Activated T-helper 1 cell treated with Interleukin-2 at 50 U/mL for 16 hours (primary cell): Measurements from ENCODE around the gene INTS1.

Experiments used
- DNase-seq: peaks from one replicate; pipeline ENCODE4 v3.0.0-alpha.2; 2020; ENCODE audit warnings: low read depth

INTS1 gene

DNA sequence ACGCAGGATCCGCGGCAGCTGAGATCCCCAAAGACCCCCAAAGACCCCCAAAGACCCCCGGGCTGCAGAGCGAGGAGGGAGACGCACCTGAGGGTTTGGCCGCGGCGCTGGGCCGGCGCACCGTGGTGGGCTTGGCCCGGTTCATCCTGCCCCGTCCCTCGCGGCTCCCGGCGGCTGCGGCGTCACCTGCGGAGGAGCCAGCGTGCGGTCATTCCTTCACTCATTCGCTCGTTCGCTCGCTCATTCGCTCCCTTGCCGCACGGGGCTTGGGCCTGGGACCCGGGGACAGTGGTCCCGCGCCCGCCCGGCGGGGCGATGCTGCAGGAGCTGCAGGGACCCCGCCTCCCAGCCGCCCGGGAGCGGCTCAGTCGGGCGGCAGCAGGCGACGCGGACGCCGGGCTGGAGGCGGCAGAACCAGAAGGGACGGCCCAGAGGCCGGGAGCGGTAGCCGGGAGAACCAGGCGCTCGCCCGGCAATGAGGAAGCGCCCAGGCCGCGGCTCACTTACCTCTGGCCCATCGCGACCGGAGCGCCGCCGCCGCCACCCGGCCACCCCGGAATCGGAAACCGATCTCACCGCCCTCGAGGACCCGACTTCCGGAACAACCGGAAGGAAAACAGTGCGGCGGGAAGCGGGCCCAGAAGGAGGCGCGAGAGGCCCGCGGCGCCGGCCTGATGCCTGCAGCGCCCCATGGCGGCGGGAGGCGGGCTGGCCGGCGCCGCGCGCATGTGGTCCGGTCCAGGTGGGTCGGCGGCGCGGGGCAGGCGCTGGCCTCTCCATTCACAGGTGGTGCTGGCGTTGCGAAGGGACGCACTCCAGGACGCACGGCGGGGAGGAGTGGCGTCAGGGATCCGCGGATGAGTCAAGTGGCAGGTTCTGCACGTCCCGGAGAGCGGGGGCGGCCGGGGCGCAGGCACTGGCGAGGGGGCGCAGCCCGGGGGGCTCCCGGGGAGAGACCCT is at the start of gene INTS1:
TSS of gene INTS1 (minus strand) at position 574 of the 960 bp plus-strand sequence. CDS start at position 145, 429 bp downstream.
- peak; percentile 86 for DNase-seq

DNA sequence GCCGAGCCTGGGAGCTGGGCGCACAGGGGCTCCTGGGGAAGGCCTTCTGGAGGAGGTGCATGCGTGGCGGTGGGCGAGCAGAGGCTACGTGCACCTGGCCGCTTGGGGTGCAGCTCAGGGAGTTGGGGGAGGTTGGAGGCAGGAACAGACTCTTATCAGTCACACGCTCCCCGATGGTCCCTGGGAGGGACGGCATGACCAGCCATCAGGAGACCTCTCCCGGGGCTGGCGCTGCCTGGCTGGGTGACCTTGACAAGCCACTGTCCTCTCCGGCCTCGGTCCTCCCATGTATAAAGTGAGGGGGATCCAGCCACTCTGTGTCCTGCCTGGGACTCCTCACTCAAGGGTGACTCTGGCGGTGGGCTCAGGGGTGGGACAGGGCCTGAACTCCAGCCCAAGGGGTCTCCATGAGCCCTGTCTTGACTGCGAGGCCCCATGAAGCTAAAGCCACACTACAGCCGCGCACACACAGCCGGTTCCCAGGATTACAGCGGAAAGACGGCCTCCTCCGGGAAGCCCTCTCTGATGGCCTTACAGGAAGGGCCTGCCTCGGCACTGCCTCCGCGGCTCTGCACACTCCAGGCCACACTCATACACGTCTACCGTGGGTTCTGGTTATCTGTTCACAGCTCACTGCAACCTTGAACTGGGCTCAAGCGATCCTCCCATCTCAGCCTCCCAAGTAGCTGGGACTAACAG is 49.5 kb upstream of the INTS1 start:
- DNase-seq = no peak

DNA sequence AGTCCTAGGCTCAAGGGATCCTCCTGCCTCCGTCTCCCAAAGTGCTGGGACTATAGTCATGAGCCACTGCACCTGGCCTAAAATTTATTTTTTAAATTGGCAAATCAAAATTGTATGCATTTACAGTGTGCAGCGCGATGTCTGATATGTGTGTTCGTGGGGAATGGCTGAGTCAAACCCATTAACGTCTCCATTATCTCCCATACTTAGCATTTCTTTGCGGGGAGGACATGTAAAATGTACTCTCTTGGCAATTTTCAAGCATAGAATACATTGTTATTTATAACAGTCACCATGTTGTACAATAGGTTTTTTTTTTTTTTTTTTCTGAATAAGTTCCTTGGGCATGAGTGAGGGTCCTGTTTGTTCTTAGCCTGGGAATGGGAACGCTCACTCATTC is 48.0 kb upstream of the INTS1 start:
- DNase-seq = no peak

GRCh38 chr7:1550846-1551155 is 46.6 kb upstream of the INTS1 start:
- DNase-seq = no peak

- no peak for DNase-seq
Measured at GRCh38 chr7:1550005-1550845, 46.0 kb upstream of the INTS1 start.

GRCh38 chr7:1549357-1550004 is 45.3 kb upstream of the INTS1 start:
- no peak for DNase-seq

DNA sequence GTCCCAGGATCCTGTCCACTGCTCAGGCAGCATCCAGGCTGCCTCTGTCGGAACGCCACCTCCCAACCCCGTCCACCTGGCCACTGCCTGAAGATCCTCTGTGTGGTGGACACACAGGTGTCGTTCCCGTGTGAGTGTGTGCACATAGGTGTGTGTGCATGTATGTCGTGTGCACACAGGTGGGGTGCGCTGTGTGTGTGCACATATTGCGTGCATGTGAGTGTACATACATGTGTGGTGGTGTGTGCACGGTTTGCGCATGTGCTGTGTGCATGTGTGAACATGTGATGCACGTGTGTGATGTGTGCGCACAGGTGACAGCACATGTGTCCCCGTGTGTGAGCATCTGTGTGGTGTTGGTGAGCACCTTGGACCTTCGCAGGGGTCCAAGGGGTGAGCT is 44.8 kb upstream of the INTS1 start:
- DNase-seq = no peak

- no peak for DNase-seq
Measured at GRCh38 chr7:1548438-1548831, 44.2 kb upstream of the INTS1 start.

- DNase-seq = no peak
Measured at GRCh38 chr7:1547777-1548437, 43.7 kb upstream of the INTS1 start.

GRCh38 chr7:1546909-1547776 is 43.0 kb upstream of the INTS1 start:
- no peak for DNase-seq

DNA sequence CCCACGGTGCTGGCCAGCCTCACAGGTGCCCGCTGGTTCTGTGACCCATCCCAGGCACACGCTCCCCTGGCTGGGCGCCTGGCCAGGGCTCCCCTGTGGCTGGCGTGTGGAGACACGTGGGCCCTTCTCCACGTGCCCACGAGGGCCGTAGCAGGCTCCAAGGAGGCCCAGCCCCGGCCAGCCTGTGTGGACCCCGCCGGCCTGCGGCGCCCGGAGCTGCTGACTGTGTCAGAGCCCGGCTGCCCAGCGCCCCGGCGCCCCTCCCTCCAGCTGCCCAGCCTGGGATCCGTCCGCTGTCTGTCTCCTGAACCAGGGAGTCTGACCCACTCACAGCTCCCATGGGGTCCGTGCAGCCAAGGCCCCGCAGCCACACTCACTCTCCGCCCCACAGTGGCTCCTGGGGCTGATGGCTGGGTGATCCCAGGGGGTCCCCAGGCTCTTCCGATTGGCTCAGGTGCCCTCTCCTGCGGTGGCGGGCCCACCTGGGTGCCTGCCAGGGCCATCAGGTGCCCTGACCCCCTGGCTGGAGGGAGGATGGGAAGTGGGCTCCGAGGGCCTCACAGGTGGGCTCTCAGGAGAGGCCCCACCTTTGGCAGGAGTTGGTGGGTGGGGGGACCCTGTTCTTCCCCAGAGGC is 42.2 kb upstream of the INTS1 start:
- no peak for DNase-seq

GRCh38 chr7:1545417-1546246 is 41.4 kb upstream of the INTS1 start:
- no peak for DNase-seq

- DNase-seq = no peak
Measured at GRCh38 chr7:1544896-1545416, 40.8 kb upstream of the INTS1 start.

GRCh38 chr7:1544178-1544895 is 40.1 kb upstream of the INTS1 start:
- DNase-seq = no peak

GRCh38 chr7:1543826-1544177 is 39.6 kb upstream of the INTS1 start:
- DNase-seq = no peak

DNA sequence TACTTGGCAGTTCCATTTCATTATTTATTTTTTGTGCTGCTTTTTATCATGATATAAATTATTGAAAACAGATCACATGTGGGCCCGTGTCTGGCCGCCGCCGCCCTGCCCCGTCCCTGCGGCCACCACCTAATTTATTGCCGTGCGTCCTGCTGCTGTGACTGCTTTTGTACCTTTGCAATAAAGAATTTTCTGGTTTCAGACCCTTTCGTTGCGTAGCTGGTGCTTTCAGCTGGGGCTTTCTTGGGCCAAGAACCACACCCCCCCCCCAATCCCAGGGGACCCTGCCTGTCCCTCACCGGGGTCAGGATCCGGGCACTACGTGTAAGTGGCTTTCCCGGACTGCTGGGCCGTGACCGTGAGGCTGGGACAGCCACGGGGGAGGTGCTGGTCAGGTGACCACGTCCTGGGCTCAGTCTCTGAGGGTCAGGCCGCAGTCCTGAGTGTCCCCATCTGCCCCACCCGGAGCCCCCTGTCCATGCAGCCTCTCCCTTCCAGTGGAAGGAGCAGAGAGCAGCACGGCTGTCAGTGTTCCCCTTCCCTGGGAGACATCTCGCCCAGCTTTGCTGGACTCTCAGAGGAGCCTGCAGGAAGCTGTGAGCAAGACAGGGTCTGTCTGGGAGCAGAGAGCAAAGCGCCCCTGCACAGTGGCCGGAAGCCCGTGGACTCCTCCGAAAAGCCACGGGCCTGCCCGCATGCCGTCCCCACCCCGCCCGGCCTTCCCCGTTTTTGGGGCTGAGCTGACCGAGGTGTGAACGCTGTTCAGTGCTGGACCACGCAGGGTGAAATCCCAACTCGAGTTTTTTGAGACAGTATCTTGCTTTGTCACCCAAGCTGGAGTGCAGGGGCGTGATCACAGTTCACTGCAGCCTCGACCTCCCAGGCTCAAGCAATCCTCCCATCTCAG is 38.9 kb upstream of the INTS1 start:
- no peak for DNase-seq

GRCh38 chr7:1542329-1542728 is 38.1 kb upstream of the INTS1 start:
- DNase-seq = no peak
